Testis (tissue), 2 donors: Measurements from ENCODE around the gene MAP4.

ENCODE experiments used
- CTCF ChIP-seq, 3 experiments: fragments of 450-650 bp in 2 of 3; fragments of 200-600 bp in 1 of 3; sonication (generic) in 1 of 3; IDR thresholded peaks; one replicate each; pipeline ENCODE4 v1.5.1; 2016 to 2019; ENCODE audit warnings: antibody characterized with exemption in 3 of 3, mild to moderate bottlenecking in 2 of 3, moderate library complexity in 1 of 3
- POLR2A ChIP-seq: fragments of 450-650 bp; IDR thresholded peaks from one replicate; pipeline ENCODE4 v1.6.1; 2017; ENCODE audit warnings: antibody characterized with exemption, mild to moderate bottlenecking, moderate library complexity

DNA sequence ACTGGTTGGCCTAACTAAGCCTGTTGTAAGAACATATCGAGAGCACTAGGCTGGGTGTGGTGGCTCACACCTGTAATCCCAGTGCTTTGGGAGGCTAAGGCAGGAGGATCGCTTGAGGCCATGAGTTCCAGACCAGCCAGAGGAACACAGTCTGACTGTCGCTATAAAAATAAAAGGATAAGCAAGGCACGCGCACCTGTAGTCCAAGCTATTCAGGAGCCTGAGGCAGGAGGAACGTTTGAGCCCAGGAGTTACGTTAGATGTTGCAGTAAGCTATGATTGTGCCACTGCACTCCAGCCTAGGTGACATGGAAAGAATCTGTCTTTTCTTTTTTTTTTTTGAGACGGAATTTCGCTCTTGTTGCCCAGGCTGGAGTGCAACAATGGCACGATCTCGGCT lies 24.9 kb downstream of the MAP4 start:
- TF ChIP-seq POLR2A = no peak
- no peak for TF ChIP-seq CTCF (IDR thresholded peaks at IDR 0.05)
